CD4-positive, alpha-beta T cell treated with Interleukin-21 for 1 hour (primary cell): ENCODE data around the gene ANKRD30B.
"Not testable (repeated sequence)": the region's sequence is repeated elsewhere in the genome, so short reads cannot be mapped to it uniquely, and the experiment has no call there.

ENCODE experiments used
- DNase-seq: peaks from one replicate; pipeline ENCODE4 v3.0.0-alpha.2; 2020

Gene ANKRD30B

DNA sequence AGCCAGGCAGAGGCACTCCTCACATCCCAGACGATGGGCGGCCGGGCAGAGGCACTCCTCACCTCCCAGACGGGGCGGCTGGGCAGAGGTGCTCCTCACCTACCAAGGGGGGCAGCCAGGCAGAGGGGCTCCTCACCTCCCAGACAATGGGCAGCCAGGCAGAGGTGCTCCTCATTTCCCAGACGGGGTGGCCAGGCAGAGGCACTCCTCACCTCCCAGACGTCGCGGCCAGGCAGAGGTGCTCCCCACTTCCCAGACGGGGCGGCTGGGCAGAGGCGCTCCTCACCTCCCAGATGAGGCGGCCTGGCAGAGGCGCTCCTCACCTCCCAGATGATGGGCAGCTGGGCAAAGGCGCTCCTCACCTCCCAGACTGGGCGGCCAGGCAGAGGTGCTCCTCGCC, 107.7 kb downstream of the ANKRD30B start:
- DNase-seq: not testable (repeated sequence)

DNA sequence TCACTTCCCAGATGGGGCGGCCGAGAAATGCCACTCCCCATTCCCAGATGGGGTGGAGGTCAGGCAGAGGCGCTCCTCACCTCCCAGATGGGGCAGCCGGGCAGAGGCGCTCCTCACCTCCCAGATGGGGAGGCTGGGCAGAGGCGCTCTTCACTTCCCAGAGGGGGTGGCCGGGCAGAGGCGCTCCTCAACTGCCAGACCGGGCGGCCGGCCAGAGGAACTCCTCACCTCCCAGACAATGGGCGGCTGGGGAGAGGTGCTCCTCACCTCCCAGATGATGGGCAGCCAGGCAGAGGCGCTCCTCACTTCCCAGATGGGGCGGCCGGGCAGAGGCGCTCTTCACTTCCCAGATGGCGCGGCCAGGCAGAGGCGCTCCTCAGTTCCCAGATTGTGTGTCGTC, 108.3 kb downstream of the ANKRD30B start:
- DNase-seq: not testable (repeated sequence)

DNA sequence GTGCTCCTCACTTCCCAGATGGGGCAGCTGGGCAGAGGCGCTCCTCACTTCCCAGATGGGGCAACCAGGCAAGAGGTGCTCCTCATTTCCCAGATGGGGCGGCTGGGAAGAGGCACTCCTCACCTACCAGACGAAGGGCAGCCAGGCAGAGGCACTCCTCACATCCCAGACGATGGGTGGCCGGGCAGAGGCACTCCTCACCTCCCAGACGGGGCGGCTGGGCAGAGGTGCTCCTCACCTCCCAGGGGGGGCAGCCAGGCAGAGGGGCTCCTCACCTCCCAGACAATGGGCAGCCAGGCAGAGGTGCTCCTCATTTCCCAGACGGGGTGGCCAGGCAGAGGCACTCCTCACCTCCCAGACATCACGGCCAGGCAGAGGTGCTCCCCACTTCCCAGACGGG, 110.5 kb downstream of the ANKRD30B start:
- not testable (repeated sequence) for DNase-seq

DNA sequence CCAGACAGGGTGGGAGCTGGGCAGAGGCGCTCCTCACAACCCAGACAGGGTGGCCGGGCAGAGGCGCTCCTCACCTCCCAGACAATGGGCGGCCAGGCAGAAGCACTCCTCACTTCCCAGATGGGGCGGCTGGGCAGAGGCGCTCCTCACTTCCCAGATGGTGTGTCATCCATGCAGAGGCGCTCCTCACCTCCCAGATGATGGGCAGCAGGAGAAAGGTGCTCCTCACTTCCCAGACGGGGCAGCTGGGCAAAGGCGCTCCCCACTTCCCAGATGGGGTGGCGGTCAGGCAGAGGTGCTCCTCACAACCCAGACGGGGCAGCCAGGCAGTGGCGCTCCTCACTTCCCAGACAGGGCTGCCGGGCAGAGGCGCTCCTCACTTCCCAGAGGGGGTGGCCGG, 112.0 kb downstream of the ANKRD30B start:
- DNase-seq: not testable (repeated sequence)

DNA sequence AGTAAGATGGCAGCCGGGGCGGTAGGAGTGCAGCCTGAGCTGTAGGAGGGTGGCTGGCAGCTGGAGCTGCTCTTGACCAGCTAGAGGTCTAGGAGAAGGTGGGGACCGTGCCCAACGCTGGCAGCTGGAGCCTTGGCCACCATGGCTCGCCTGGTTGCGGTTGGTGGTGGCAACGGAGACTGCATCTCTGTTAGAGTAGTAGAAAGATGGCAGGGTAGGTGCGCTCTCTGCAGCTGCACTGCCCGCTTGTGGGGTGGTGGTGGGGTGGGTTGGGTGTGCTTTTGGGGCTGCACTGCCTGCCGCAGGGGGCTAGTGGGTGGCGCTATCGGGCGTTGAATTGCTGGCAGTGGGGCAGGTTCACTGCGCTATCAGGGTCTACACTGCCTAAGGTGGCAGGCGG, 118.5 kb downstream of the ANKRD30B start:
- not testable (repeated sequence) for DNase-seq

DNA sequence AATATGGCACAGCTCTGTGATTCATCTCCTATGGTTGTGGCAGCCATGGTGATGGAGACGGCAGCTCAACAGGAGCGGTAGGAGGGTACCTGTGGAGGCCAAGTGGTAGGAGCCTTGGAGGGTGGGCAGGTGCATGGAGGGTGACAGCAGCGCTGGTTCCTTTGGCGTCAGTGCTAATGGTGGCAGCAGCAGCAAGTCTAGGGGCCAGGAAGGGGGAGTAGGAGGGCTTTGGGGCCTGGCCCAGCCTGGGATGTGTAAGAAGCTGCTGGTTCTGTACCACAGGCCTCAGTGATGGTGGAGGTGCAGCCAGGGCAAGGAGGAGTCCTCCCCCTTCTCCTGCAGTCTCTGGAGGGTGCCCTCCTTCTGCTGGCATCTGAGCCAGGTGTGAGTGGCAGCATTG, 120.0 kb downstream of the ANKRD30B start:
- DNase-seq: not testable (repeated sequence)

DNA sequence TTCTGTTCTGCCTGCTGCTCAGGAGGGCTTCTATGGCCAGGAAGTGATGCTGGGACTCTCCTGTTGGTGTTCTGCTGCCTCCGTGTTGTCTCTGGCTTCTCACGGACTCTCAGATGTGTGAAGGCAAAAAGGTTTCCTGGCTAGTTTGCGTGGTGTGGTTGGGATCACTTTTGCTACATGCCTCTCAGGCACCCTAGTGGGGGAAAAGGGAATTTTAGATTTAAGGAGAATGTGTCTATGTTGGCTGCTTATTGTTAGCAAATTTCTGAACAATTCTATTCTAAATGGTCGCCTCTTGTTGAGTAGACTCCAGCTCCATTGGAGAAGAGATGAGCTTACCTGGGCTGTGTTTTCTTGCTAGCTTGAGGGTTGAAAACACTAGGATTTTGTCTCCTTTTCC, 120.9 kb downstream of the ANKRD30B start:
- DNase-seq: not testable (repeated sequence)

DNA sequence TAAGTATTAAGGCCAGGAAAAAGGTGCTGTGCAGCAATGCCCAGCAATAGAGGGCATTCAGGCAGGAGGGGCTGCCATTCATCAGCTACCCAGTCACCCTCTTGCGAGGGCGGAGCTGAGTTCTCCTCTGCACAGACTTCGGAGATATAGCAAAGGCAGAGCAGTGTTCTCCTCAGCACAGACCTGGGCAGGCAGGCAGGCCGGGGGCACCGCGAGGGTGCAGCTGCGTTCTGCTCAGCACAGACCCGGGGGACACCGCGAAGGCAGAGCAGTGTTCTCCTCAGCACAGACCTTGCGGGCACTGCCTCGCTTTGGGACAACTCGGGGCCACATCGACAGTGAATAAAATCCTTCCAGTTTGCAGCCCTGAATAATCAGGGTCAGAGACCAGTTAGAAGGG, 130.9 kb downstream of the ANKRD30B start:
- DNase-seq: not testable (repeated sequence)

DNA sequence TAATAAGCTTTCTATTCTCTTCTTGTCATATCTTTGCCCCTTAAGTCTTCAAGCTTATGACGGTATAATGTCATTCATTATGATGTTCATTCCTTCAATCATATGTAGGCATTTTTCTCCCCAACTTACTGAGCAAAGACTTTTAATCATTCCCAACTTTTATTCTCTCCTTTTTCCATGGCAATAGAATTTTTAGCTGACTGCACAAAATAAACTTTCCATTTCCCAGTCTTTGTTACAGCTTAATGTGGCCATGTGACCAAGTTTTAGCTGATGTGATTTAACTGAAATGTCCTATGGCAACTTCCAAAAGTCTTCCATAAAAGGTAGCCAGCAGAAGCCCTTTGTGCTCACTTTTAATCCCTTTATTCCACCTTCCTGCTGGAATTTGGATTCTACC, 152.5 kb downstream of the ANKRD30B start:
- DNase-seq: no peak
